Pancreas (tissue), 10 donors: ENCODE measurements around the gene KCTD8. TPM values are rescaled to one million over a fixed set of nuclear protein-coding genes. Genes with fewer than 3 reads are reported as not detected.

ENCODE experiments used
- ATAC-seq, 4 donors: fragments of 200-7000 bp; cut with Tn5 transposase; one replicate each; pipeline versions ENCODE4 v1.8.0 to v1.9.1; 2020; ENCODE audit warnings: mild to moderate bottlenecking in 4 of 4, moderate library complexity in 4 of 4
- DNase-seq, 6 donors: peaks; one replicate each; pipeline ENCODE4 v3.0.0-alpha.2; 2020
- FAIRE-seq: peaks from 2 replicates; lab custom pipeline; 2012; peaks lifted over from hg19 to GRCh38; lab: Jason Lieb, UNC
- H3K27ac ChIP-seq, 4 donors: fragments of 200-600 bp; sonication (generic); 1 replicate in 3 of 4; 2 replicates in 1 of 4; pipeline versions ENCODE4 v1.5.0 to v1.8.0; 2020
- H3K27me3 ChIP-seq, 4 donors: fragments of 200-600 bp; one replicate each; pipeline ENCODE4 v1.8.0; 2021
- H3K36me3 ChIP-seq, 3 donors: fragments of 200-600 bp; sonication (generic) in 1 of 3; one replicate each; pipeline versions ENCODE4 v1.5.0 to v1.8.0; 2020 to 2021
- H3K4me1 ChIP-seq, 3 donors: fragments of 200-600 bp; one replicate each; pipeline ENCODE4 v1.8.0; 2021
- H3K4me3 ChIP-seq, 4 donors: fragments of 200-600 bp; sonication (generic) in 2 of 4; one replicate each; pipeline versions ENCODE4 v1.5.0 to v1.8.0; 2020 to 2021
- H3K9me3 ChIP-seq, 4 donors: fragments of 200-600 bp; one replicate each; pipeline ENCODE4 v1.8.0; 2021
- CTCF ChIP-seq, 4 donors: fragments of 200-600 bp; sonication (generic) in 3 of 4; IDR thresholded peaks; one replicate each; pipeline versions ENCODE4 v1.5.0 to v1.8.0; 2021; ENCODE audit warnings: antibody characterized with exemption in 4 of 4
- WGBS, 2 donors: extraction: QIAGEN DNeasy Blood & Tissue Kit; methylation state at CpG; one replicate each; pipeline ENCODE4 v1.1.7; 2013; 5-methylcytosine and 5-hydroxymethylcytosine counted together
- intact Hi-C, 3 donors: fragments of 100-400 bp; cut with DNase I; formaldehyde crosslinking; loops; one replicate each; pipeline versions ENCODE4 v1.11.1 to v1.14.2; 2022
- polyA plus RNA-seq, 2 donors: library from polyadenylated mRNA; stranded (reverse); fragments of 200-250 nt; gene quantifications; one replicate each; pipeline ENCODE4 v1.2.3, GENCODE V29; 2013
- total RNA-seq, 6 donors: library from RNA; stranded (reverse); fragmentation: NEBNext Ultra II Directional in 4 of 6; extraction: Animal tissue kit (Norgen Biotek cat#: 25700) in 4 of 6; gene quantifications; one replicate each; pipeline versions ENCODE4 v1.2.1 to v1.2.4, GENCODE V29; 2021 to 2023
- donor health status: healthy with polysubstance abuse.
- donor health status: DM: no; HTN: no; CAD: no; lungs with moderate emphysema.
- donor health status: DM: no; HTN: no; CAD: no.
- donor health status: control.
- donor health status: control.
- donor health status: Bipolar disorder and iron deficiency.
- donor health status: DM: yes; HTN: yes; CAD: no.
- donor health status: DM: no; HTN: no; CAD: no.
- donor health status: DM: no; HTN: no; CAD: no.
- donor health status: DM: yes; HTN: yes; CAD: no.

The KCTD8 gene
- total and polyA plus RNA-seq, 8 donors, result 0.09 to 1.1 (median 0.25) TPM

- ATAC-seq (no peak), DNase-seq (no peak), FAIRE-seq (no peak)
- H3K4me1 ChIP-seq, result no peaks in the 10 kb centered on the region
- H3K27ac ChIP-seq, result no peak overlapping the region
- H3K4me3 ChIP-seq, result no peak overlapping the region
- H3K27me3 ChIP-seq, result no peaks in the 10 kb centered on the region
- no peaks in the 10 kb centered on the region for H3K36me3 ChIP-seq
- intact Hi-C loops, result no loop called here
- H3K9me3 ChIP-seq, result no peaks in the 10 kb centered on the region
- WGBS, 2 donors, result 55 to 64% methylated on average over 4 of the region's 4 CpGs
- no peak for TF ChIP-seq CTCF (IDR thresholded peaks at IDR 0.05)
Measured at GRCh38 chr4:44221407-44221806, 227.2 kb downstream of the KCTD8 start.

DNA sequence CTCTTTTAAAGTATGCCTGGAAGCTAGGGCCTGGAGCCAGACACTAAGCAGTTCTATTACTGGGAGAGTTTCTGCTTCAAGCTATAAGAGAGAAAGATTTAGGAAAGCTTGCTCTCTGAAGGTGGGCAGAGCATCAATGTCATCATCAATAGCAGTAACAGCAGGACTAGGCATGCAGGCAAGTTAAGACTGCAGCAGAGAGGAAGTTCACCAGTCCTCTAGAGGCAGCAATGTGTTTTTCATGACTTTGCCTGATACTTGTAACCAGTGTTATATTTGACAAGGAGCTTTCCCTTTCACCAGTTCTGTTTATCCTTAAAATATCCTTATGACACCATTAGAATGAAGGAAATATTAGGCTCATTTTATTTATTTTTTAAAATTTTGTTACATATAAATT, 237.9 kb downstream of the KCTD8 start:
- DNase-seq, result no peak
- no peak overlapping the region for H3K27ac ChIP-seq
- no peak for ATAC-seq
- TF ChIP-seq CTCF (IDR thresholded peaks at IDR 0.05), result no peak
- no peak overlapping the region for H3K4me3 ChIP-seq
- H3K27me3 ChIP-seq, result peaks cover 0 to 3% (median 0%) of the 10 kb centered on the region in 4 donors
- intact Hi-C loops, result no loop called here
- no peaks in the 10 kb centered on the region for H3K36me3 ChIP-seq
- no peaks in the 10 kb centered on the region for H3K4me1 ChIP-seq
- FAIRE-seq, result no peak
- no peaks in the 10 kb centered on the region for H3K9me3 ChIP-seq

GRCh38 chr4:44196796-44197195, 251.8 kb downstream of the KCTD8 start:
- ATAC-seq (no peak), FAIRE-seq (no peak), DNase-seq (no peak)
- Histone ChIP-seq H3K4me1 (no peaks in the 10 kb centered on the region), H3K27me3 (no peaks in the 10 kb centered on the region), H3K36me3 (no peaks in the 10 kb centered on the region), H3K27ac (no peak overlapping the region), H3K9me3 (no peaks in the 10 kb centered on the region), H3K4me3 (no peak overlapping the region)
- 70 to 78% methylated on average over 1 of the region's 1 CpG for whole genome bisulfite sequencing, 2 donors
- intact Hi-C loops, result no loop called here
- no peak for TF ChIP-seq CTCF (IDR thresholded peaks at IDR 0.05)

GRCh38 chr4:44194365-44194764, 254.2 kb downstream of the KCTD8 start:
- 65 to 78% methylated on average over 1 of the region's 1 CpG for WGBS, 2 donors
- intact Hi-C loops, result no loop called here
- H3K4me3 ChIP-seq, result no peak overlapping the region
- H3K27me3 ChIP-seq, result no peaks in the 10 kb centered on the region
- H3K4me1 ChIP-seq, result no peaks in the 10 kb centered on the region
- FAIRE-seq, result no peak
- no peaks in the 10 kb centered on the region for H3K9me3 ChIP-seq
- no peaks in the 10 kb centered on the region for H3K36me3 ChIP-seq
- ATAC-seq, result no peak
- no peak for TF ChIP-seq CTCF (IDR thresholded peaks at IDR 0.05)
- no peak overlapping the region for H3K27ac ChIP-seq
- DNase-seq, result no peak

DNA sequence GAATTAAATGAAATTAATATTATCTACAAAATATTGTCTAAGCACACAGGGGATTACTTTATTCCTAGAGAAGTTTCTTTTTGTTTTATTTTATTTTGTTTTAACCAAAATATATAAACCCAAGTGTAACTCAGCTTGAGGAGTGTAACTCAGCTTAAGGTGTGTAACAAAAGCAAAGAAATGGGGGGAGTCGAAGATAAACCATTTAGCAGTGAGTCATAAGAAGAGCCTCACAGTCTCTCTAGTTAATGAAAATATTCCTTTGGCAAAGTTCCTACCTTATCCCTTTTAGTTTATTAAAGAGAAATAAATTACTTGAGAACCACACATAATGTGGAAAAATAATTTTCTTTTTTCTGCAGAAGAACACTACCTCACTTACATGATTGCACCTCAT, 261.8 kb downstream of the KCTD8 start:
- no peak overlapping the region for H3K27ac ChIP-seq
- 55 to 70% methylated on average over 1 of the region's 1 CpG for WGBS, 2 donors
- no peaks in the 10 kb centered on the region for H3K36me3 ChIP-seq
- no peaks in the 10 kb centered on the region for H3K27me3 ChIP-seq
- no peak for ATAC-seq
- no peaks in the 10 kb centered on the region for H3K9me3 ChIP-seq
- intact Hi-C loops, result no loop called here
- DNase-seq, result no peak
- no peak overlapping the region for H3K4me3 ChIP-seq
- no peaks in the 10 kb centered on the region for H3K4me1 ChIP-seq
- TF ChIP-seq CTCF (IDR thresholded peaks at IDR 0.05), result no peak
- FAIRE-seq, result no peak
